Activated CD8-positive, alpha-beta T cell treated with anti-CD3 and anti-CD28 coated beads for 36 hours (primary cell): ENCODE measurements around the gene AKAP13. TPM values are rescaled to one million over a fixed set of nuclear protein-coding genes. Genes with fewer than 3 reads are reported as not detected.

Experiments
- ATAC-seq: fragments of 200-7000 bp; cut with Tn5 transposase; one replicate; pipeline ENCODE4 v1.10.0; 2021; ENCODE audit warnings: mild to moderate bottlenecking, moderate library complexity
- CTCF ChIA-PET: fragments of 350-600 bp; sonication (Branson Sonifier 250); formaldehyde crosslinking; loops from one replicate; lab custom pipeline; 2021; ENCODE audit warnings: antibody characterized with exemption; lab: Charles Lee
- POLR2A ChIA-PET: fragments of 350-600 bp; sonication (Branson Sonifier 250); formaldehyde crosslinking; loops from one replicate; lab custom pipeline; 2021; ENCODE audit warnings: antibody characterized with exemption; lab: Charles Lee
- DNase-seq: peaks from one replicate; pipeline ENCODE4 v3.0.0-alpha.2; 2020
- H3K27ac Mint-ChIP-seq: one replicate; pipeline ENCODE4 v1.8.0; 2021; ENCODE audit warnings: mild to moderate bottlenecking, mixed read lengths
- H3K27me3 Mint-ChIP-seq: one replicate; pipeline ENCODE4 v1.8.0; 2021; ENCODE audit warnings: mixed read lengths
- H3K36me3 Mint-ChIP-seq: one replicate; pipeline ENCODE4 v1.8.0; 2021; ENCODE audit warnings: low read depth, mixed read lengths
- H3K4me1 Mint-ChIP-seq: one replicate; pipeline ENCODE4 v1.8.0; 2021; ENCODE audit warnings: low read depth, mixed read lengths
- H3K4me3 Mint-ChIP-seq: one replicate; pipeline ENCODE4 v1.8.0; 2021; ENCODE audit warnings: mild to moderate bottlenecking, moderate library complexity, mixed read lengths
- H3K9me3 Mint-ChIP-seq: one replicate; pipeline ENCODE4 v1.8.0; 2021; ENCODE audit warnings: mixed read lengths
- intact Hi-C: fragments of 100-400 bp; cut with micrococcal nuclease; formaldehyde crosslinking; loops from one replicate; pipeline ENCODE4 v1.10.0; 2022
- total RNA-seq, 2 experiments: library from RNA; stranded (reverse); gene quantifications; one replicate each; pipeline ENCODE4 v1.2.3, GENCODE V29; 2021
- TF ChIP-seq, protein P1 (sequence below): fragments of 200-600 bp; IDR thresholded peaks from one replicate; pipeline ENCODE4 v1.8.0; 2022; ENCODE audit warnings: antibody characterized with exemption, mild to moderate bottlenecking

AKAP13 gene
- total RNA-seq, 2 experiments from 2014 or later: 79.1 to 79.5 TPM

DNA sequence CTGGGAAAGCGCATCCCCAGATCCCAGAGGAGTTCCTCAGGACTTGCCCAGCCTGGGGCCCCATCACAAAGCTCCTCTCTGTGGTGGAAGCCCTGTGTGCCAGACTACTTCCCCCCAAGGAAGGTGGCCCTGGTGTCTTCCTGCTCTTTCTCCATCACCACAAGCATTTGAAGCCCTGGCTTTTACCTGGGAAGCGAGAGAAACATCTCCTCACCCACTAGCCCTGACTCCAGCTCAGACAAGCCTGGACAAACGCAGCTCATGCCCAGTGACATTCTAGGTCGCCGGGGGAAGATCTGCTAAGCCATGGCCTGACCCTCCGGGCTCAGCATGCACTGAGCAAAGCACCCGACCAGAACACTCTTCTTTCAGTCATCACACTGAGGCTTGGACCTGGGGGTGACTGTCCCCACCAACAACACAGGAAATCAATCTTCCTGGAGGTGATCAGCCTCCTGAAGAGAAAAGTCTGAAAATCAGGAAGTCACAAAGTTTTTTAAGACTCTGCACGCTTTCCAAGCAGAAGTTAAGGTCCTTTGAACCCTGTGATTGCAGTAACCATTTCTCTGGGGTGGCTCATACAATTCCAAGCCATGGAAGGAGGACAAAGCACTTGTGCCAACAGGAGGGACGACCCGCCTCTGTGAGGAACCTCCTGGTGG lies 373.5 kb downstream of the AKAP13 start:
- ChIA-PET CTCF (no interaction called here), POLR2A (no interaction called here)
- H3K9me3 Mint-ChIP-seq: no peaks in the 10 kb centered on the region
- H3K4me3 Mint-ChIP-seq: no peak overlapping the region
- intact Hi-C loops: no loop called here
- no peaks in the 10 kb centered on the region for H3K27me3 Mint-ChIP-seq
- ATAC-seq: no peak
- H3K4me1 Mint-ChIP-seq: peaks cover 30% of the 10 kb centered on the region
- TF ChIP-seq, protein P1, sequence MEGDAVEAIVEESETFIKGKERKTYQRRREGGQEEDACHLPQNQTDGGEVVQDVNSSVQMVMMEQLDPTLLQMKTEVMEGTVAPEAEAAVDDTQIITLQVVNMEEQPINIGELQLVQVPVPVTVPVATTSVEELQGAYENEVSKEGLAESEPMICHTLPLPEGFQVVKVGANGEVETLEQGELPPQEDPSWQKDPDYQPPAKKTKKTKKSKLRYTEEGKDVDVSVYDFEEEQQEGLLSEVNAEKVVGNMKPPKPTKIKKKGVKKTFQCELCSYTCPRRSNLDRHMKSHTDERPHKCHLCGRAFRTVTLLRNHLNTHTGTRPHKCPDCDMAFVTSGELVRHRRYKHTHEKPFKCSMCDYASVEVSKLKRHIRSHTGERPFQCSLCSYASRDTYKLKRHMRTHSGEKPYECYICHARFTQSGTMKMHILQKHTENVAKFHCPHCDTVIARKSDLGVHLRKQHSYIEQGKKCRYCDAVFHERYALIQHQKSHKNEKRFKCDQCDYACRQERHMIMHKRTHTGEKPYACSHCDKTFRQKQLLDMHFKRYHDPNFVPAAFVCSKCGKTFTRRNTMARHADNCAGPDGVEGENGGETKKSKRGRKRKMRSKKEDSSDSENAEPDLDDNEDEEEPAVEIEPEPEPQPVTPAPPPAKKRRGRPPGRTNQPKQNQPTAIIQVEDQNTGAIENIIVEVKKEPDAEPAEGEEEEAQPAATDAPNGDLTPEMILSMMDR: no peak
- no peaks in the 10 kb centered on the region for H3K36me3 Mint-ChIP-seq
- DNase-seq: no peak
- no peak overlapping the region for H3K27ac Mint-ChIP-seq

DNA sequence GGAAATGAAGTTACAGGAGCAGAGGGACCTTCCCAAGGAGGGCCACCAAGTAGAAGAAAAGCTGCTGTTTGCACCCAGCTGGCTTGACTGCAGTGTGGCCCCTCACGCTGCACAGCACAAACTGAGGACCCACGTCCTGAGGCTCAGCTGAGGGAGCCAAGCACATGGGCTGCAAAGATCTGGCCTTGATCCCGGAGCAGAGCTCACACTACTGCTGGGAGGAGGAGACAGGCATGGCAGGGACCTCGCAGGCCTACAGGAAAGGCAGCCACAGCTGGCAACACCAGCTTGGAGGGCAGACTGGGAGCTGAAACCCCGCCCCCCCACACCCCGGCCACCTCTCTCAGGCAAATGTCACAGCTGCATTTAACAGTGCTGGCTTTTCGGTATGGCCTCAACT lies 374.6 kb downstream of the AKAP13 start:
- Mint-ChIP-seq H3K9me3 (no peaks in the 10 kb centered on the region), H3K27me3 (no peaks in the 10 kb centered on the region), H3K4me3 (no peak overlapping the region), H3K27ac (no peak overlapping the region), H3K36me3 (no peaks in the 10 kb centered on the region), H3K4me1 (peaks cover 30% of the 10 kb centered on the region)
- DNase-seq (no peak), ATAC-seq (no peak)
- ChIA-PET CTCF (interaction anchor here (0.9 to 1.4 kb wide), 2 partner anchors 9 to 427 kb away, joined by 3 read pairs; no protein-coding TSS in a partner anchor), POLR2A (no interaction called here)
- intact Hi-C loops: no loop called here
- TF ChIP-seq, protein P1: no peak

DNA sequence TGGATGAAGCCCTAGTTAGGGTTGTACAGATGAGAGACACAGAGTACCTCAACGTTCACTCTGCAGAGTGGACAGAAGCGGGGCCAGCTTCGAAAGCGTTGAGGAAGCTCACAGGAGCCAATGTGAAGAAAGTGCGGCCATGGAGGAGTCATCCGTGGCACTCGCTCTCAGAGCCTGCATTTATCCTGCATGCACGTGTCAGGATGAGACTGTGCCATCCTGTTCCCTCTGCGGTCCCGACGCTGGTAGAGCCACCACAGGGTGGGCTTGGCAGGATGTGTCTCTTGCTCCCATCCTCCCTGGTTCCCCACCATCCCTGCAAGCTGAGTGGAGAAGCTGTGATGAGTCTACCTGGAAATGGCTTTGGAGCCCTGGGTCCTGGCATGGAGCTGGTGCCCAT lies 375.1 kb downstream of the AKAP13 start:
- no peaks in the 10 kb centered on the region for H3K36me3 Mint-ChIP-seq
- no peaks in the 10 kb centered on the region for H3K27me3 Mint-ChIP-seq
- H3K27ac Mint-ChIP-seq: no peak overlapping the region
- intact Hi-C loops: no loop called here
- TF ChIP-seq, protein P1: no peak
- no peak overlapping the region for H3K4me3 Mint-ChIP-seq
- ChIA-PET CTCF (interaction anchor here (0.9 to 1.4 kb wide), 2 partner anchors 9 to 428 kb away, joined by 3 read pairs; no protein-coding TSS in a partner anchor), POLR2A (no interaction called here)
- no peak for ATAC-seq
- DNase-seq: no peak
- H3K9me3 Mint-ChIP-seq: no peaks in the 10 kb centered on the region
- H3K4me1 Mint-ChIP-seq: peaks cover 28% of the 10 kb centered on the region

DNA sequence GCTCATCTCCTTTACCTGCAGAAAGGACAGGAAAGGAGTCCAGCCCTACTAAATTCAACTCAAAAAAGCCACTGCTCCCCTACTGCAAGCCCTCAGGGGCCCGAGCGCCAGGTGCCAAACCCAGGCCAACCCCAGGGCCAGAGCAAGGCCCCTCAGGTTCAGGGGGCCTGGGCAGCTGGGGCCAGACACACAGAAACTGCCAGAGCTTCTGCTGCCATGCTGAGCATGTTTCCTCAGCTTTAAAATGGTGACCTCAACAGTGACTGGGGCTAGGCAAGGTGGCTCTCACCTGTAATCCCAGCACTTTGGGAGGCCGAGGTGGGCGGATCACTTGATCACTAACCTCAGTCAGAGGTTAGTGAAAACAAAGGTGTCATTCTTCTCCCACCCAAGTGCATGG lies 375.5 kb downstream of the AKAP13 start:
- TF ChIP-seq, protein P1: no peak
- no peaks in the 10 kb centered on the region for H3K9me3 Mint-ChIP-seq
- peaks cover 23% of the 10 kb centered on the region for H3K4me1 Mint-ChIP-seq
- ChIA-PET POLR2A (no interaction called here), CTCF (interaction anchor here (1.0 to 1.4 kb wide), 2 partner anchors 10 to 35 kb away, joined by 3 read pairs; no protein-coding TSS in a partner anchor)
- H3K27me3 Mint-ChIP-seq: no peaks in the 10 kb centered on the region
- no peaks in the 10 kb centered on the region for H3K36me3 Mint-ChIP-seq
- DNase-seq (no peak), ATAC-seq (no peak)
- H3K27ac Mint-ChIP-seq: no peak overlapping the region
- intact Hi-C loops: no loop called here
- no peak overlapping the region for H3K4me3 Mint-ChIP-seq

DNA sequence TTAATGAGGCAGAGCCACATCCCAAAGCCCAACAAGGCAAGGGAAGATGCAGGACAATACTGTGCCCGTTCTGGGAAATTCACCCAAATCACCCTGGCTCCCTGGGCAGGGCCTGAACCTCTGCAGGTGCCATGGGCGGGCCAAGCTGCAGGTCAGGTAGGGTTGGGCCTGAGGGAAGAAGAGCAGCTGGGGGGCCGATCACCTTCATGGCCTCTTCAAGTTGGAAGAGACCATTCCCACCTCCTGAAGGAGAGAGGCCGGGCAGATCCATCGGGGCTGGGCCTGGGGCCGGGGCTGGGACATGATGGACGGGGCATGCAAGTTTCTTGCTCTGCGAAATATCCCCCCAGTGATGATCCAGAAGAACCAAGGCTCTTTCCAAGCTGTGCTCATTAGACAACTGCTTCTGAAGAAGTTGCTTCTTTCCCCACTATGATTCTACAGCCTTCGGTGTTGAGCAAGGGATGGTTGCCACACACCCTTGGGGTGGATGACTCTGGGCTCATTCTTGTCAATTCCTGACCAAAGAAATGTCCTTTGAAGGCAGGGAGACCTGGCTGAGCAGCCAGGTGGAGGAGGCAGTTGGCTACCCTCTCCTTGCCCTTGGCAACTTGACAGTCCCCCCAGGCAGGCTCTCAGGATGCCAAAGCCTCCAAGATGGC lies 376.1 kb downstream of the AKAP13 start:
- H3K27ac Mint-ChIP-seq: no peak overlapping the region
- H3K4me3 Mint-ChIP-seq: no peak overlapping the region
- ATAC-seq (no peak), DNase-seq (no peak)
- peaks cover 17% of the 10 kb centered on the region for H3K4me1 Mint-ChIP-seq
- TF ChIP-seq, protein P1: no peak
- intact Hi-C loops: no loop called here
- POLR2A ChIA-PET: no interaction called here
- no peaks in the 10 kb centered on the region for H3K36me3 Mint-ChIP-seq
- H3K9me3 Mint-ChIP-seq: no peaks in the 10 kb centered on the region
- no peaks in the 10 kb centered on the region for H3K27me3 Mint-ChIP-seq
- CTCF ChIA-PET: interaction anchor here (1.0 kb wide), 1 partner anchor 35 kb away, joined by 3 read pairs; no protein-coding TSS in a partner anchor
